GM08714 (cell line): Measurements from ENCODE around the gene ZNF292.

Source experiments
- H3K4me3 ChIP-seq: fragments of 200-500 bp; sonication (Bioruptor generic); 2 replicates; pipeline ENCODE4 v1.5.1; 2014; ENCODE audit warnings: mild to moderate bottlenecking, low read length, inconsistent platforms
- ZNF274 ChIP-seq: IDR thresholded peaks from 2 replicates; pipeline ENCODE4 v1.6.1; 2012; ENCODE audit warnings: mild to moderate bottlenecking, low read depth, low read length

ZNF292 gene

DNA sequence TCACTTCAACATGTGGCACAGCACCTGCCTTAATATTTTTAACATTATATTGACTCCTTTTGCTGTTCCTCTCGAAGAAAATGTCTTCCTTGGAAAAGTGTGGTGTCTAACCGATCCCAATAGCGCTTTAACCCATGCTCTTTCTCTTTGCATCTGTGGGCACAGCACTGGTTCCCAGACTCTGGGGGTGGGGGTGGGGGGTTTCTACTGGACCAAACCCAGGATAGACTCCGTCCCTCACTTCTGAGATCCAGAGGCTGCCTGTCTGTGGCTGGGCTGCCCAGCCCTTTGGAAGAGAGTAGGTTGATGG, 3.9 kb upstream of the ZNF292 start:
- H3K4me3 ChIP-seq = peak overlapping the region; percentile 65; the same call in 1 of the 2 replicates
- no peak for TF ChIP-seq ZNF274

DNA sequence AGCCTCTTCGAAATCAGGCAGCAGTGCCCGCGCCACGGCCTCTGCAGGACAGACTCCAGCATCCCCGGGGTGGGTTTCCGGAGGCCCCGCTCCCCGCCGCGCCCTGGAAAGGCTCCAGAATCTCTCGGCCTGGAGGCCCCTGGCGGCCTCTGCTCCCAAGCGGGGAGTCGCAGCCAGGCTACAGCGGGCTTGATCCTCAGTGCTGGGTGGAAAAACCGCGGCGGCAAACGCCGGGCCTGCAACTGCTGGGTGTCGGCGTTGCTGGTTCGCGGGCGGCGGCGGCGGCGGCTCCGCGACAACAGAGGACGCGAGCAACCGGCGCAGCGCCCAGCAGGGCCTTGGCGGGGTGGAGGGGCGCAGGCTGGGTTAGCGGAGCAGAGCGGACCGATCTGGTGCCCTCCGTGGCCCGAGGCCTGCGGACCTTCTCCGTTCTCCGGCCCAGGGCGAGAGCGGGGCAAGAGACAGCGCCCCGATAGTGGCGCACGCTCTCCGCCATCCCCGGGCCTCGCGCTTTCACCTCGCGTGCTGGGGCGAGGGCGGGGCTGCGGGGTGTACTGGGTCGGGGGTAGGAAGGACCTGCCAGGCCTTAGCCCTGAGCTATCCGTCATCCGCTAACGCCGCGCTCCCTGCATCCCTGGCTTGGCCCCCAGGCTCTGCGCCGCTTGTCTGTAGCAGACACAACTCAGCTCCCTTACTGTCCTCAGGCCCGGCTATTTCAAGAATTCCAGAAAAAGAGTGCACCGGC, 3.4 kb upstream of the ZNF292 start:
- no peak for TF ChIP-seq ZNF274
- peak overlapping the region; percentile 65; the same call in 1 of the 2 replicates for H3K4me3 ChIP-seq

DNA sequence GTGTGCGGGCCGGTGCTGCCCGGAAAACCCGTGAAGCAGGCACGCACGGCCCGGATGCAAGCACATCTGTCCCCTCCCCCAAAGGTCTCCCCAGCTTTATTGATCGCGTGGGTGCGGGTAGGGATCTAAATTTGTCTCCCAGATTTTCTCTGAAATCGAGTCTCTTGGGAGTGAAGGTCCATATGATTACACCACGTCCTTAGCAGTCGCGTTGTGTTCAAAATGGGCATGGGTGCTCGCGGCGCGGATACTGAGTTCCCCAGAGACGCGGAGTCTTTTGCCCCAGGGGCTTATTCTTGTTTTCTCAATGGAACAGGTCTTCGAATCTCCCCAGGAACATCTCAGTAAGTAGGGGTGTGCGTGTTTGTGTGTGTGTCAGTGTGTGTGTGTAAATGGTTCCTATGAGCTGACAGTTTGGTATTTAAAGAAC, 2.8 kb upstream of the ZNF292 start:
- TF ChIP-seq ZNF274 = no peak
- peak overlapping the region; percentile 65; the same call in 1 of the 2 replicates for H3K4me3 ChIP-seq

DNA sequence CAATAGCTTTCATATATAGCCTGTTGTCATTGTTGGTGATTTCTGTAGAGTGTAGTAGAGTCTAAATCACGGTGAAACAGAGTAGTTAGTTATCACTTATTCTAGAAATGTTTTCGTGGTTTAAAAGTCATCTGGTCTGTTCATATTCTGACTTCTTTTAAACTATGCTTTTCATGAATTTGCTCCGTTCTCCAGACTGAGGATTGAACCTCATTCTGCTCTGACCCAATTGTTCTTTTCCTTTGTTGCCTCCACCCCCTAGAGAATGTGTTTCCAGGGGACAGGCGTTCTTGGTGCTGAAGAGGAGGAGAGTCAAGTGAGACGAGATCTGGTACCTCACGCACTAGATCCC, 748 bp upstream of the ZNF292 start:
- TF ChIP-seq ZNF274 = no peak
- H3K4me3 ChIP-seq = peak overlapping the region; percentile 69

DNA sequence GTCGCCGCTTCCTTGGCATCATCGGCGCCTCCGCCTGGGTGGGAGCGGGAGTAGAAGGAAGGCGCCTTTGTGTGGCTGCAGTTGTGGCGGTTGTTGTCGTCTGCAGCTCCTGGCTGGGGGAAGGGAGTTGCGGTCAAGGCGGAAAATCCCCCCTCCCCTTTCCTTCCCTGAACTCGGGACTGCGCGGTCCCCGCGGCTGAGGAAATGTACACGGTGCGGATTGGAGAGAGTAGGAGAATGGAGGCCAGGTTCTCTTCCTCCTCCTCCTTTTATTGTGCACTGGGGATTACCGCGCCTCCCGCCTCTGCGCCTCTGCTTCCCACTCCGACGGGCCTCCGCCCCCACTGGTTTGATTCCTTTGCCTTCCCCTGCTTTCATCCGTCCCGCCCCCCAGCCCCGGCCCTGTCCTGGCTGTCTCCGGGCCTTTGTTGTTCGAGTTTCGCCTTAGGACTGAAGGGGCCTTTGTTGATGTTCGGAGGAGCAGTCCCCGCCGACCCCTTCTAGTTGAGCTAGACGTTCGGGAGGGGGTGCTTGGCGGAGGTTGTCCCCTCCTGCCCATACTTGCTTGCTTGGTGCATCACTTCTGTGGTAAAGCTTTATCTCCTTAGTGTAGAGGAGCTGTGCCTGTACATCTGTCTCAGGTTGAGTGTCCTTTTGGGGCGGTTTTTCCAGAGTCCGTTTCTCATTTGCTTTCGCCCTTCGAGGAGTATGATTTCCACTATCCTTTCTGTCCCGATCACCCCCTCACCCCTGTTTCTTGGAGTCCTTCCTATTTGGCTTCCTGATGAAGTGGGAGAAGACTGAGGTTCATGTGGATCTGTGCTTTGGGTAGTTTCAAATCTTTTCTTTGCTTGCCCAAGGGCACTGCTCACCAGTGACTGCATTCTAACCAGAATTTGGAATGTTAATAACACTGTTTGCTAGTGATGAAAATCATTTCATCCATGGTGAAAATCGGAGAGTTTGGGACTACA, 764 bp downstream of the ZNF292 start:
- TF ChIP-seq ZNF274 = no peak
- peak overlapping the region; percentile 87 for H3K4me3 ChIP-seq

DNA sequence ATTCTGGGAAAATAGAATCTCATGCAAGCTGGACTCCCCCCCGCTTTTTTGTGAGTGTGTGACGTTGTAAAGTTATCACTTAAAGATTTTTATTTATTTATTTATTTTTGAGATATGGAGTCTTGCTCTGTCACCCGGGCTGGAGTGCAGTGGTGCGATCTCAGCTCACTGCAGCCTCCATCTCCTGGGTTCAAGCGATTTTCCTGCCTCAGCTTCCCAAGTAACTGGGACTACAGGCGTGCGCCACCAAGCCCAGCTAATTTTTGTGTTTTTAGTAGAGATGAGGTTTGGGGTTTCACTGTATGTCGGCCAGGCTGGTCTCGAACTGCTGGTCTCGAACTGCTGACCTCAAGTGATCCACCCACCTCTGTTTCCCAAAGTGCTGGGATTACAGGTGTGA, 2.2 kb downstream of the ZNF292 start:
- H3K4me3 ChIP-seq = peak overlapping the region; percentile 1; the same call in 1 of the 2 replicates

DNA sequence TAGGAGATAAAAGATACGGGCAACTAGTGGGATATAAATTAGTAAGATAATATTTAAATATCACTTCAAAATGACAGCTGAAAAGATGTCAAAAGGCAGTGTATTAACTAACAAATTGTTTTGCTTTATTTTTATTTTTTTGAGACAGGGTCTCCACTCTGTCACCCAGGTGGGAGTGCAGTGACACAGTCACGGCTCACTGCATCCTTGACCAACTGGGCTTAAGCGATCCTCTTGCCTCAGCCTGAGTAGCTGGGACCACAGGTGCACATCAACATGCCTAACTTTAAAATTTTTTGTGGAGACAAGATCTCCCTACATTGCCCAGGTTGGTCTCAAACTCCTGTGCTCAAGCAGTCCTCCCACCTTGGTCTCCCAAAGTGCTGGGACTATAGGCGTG, 5.9 kb downstream of the ZNF292 start:
- no peak for TF ChIP-seq ZNF274
- no peak overlapping the region for H3K4me3 ChIP-seq

DNA sequence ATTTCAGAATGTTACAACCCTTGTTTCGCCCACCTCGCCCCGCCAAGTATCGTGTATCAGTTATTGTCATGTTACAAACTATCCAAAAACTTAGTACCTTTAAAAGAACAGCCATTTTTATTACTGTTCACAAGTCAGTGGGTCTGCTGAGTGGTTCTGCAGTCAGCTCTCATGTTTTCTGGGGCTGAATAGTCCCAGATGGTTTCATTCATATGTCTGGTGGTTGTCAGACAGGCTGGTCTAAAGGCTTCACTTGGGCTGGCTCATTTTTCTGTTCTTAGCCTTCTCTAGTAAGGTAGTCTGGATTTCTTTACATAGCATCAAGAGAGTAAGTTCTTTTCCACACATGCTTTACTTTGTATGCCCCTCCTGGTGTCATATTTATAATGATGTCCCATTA, 8.6 kb downstream of the ZNF292 start:
- TF ChIP-seq ZNF274 = no peak
- no peak overlapping the region for H3K4me3 ChIP-seq

DNA sequence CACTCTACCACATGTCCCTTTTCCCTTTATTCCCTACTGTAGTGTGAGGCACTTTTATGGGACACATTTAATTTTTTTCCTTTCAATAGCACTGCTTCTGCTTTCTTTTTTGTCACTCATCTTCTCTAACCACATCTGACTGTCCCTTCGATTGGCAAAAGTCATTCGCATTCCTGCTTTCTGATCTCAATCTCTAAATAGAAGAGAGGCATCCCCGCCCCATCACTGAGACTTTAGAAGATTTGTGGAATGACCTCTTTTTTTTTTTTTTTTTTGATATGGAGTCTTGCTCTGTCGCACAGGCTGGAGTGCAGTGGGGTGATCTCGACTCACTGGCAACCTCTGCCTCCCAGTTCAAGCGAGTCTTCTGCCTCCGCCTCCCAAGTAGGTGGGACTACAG, 9.1 kb downstream of the ZNF292 start:
- TF ChIP-seq ZNF274 = no peak
- H3K4me3 ChIP-seq = no peak overlapping the region

DNA sequence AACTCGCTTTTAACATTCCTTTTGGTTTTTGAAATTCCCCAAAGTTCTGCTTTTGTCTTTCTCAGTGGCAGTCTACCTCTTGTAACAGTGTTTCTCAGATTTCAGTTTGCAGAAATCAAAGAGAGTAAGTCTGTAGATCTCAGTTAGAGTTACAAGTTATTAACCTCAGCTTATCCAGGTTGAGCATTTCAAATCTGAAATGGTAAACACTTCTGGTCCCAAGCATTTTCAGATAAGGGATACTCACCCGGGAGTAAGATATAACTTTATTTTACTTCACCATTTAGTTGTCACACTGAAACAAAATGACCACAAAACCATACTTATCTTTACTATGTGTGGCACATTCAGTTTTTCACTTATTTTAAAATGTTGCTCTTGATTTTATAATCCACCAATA, 9.8 kb downstream of the ZNF292 start:
- TF ChIP-seq ZNF274 = no peak
- no peak overlapping the region for H3K4me3 ChIP-seq

DNA sequence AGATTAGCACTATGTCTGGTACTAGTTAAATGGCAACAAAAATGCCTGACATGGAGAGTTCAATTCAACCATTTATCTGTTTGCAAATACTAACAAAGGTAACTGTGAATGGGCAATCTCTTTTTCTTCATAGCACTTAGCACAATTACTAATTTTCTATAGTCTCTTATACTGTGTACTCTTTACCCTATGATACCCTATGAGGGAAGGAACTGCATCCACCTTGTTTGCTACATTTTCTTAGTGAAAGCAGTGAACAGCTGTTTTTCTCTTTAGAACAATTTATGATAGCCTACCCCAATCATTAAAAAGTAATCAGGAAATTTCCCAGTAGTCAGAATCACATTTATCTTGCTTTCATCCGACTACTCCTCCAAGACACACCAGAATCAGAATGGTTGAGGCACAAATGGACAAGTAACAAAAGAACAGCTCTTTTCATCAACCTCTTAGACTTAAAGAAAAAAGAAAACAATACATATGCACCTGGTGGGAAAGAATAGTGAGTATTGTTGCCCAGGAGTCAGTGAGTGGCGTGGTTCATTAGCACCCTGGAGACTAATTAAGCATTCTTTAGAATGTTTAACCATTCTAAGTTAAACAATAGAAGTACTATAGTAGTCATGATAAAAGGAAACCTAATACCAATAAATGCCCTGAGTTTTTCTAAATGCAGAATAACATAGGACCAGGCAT, 16.7 kb downstream of the ZNF292 start:
- TF ChIP-seq ZNF274 = no peak
- H3K4me3 ChIP-seq = no peak overlapping the region

DNA sequence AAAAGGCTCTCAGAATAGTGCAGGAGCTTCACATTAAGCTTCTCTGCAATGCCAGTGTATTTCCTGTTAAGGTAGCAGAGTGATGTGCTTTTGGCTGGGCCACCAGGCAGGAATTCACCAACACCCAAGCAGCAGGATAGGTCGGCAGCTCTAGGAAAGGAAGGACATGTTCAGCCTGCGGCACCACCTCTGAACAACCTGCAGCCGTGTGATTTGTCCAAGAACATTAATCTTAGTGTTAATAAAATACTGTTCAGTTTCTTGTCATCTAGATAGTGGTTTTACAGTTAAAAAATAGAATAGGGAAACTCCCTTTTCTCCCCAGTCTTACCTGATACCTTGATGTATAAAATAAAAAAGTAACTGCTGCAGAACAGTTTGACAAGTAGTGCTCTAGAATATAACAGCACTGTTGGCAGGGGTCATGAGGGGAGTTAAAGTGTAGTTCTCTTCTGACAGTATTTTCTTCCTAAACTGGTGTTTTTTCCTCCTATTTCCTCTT, 18.8 kb downstream of the ZNF292 start:
- no peak overlapping the region; the same call in 1 of the 2 replicates for H3K4me3 ChIP-seq
- TF ChIP-seq ZNF274 = no peak

DNA sequence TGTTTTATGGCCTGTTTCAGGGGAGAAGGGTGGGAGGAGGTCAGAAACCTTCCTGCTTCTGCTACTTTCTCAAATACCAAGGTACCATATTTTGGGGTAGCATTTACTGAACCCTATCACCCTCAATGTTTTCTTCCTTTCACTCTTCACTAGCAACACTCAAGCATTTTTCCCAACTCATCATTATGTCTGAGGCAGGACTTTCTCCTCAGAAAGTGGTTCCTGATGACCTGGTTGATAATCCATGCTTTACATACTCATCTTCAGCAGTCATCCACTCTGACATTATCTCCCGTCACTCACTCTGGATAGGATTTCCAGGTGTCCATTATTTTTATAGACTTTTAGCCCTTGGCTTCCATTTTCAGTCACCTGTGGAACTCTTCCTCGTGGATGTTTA, 21.1 kb downstream of the ZNF292 start:
- no peak for TF ChIP-seq ZNF274
- H3K4me3 ChIP-seq = no peak overlapping the region

DNA sequence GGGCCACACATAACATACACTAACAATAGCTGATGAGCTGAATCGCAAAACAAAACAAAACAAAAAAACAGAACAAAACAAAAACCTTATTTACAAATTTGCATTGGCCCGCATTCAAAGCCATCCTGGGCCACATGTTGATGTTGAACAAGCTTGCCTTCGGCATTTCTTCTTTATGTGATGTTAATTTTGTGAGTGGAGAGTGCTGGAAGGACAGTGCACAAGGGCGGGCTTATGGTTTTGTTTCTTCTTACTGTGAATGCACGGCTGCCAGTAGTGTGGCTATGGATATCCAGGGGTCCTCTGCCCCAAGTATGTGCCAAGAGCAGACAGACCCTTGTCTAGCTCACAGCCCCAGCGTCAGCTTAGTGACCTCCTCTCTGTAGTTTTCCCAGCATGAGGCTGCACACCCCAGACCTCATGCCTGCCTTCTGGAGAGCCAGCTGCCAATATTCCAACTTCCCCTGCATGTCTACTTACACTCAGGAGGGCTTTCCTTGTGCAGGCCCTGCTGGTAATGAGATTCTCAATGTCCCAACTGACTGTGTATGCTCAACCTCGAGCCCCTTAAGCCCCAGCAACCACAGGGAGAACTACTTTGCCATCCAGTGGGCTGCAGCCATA, 24.9 kb downstream of the ZNF292 start:
- no peak for TF ChIP-seq ZNF274
- no peak overlapping the region for H3K4me3 ChIP-seq
